Panc1 (cell line): ENCODE results near the gene PGM5. TPM values are rescaled to one million over a fixed set of nuclear protein-coding genes. Genes with fewer than 3 reads are reported as not detected.

Experiments
- ATAC-seq: fragments of 200-7000 bp; cut with Tn5 transposase; 2 replicates; pipeline ENCODE4 v1.9.1; 2020; ENCODE audit warnings: mild to moderate bottlenecking, moderate library complexity
- BruUV-seq: library from RNA; stranded (reverse); fragments of 400-500 nt; replicated peaks from 2 replicates; lab custom pipeline; 2021; lab: Mats Ljungman, UMichigan
- CTCF ChIA-PET: fragments of 300-600 bp; sonication (Branson Sonifier 250); formaldehyde crosslinking; loops from one replicate; lab custom pipeline; 2022; ENCODE audit warnings: antibody characterized with exemption; lab: Charles Lee
- POLR2A ChIA-PET: fragments of 300-600 bp; sonication (Branson Sonifier 250); formaldehyde crosslinking; loops from one replicate; lab custom pipeline; 2022; ENCODE audit warnings: antibody characterized with exemption; lab: Charles Lee
- DNase-seq: peaks from one replicate; pipeline ENCODE4 v3.0.0-alpha.2; 2010; ENCODE audit warnings: low read depth, low spot score
- H3K27ac ChIP-seq: 2 replicates; pipeline ENCODE4 v1.5.1; 2011; ENCODE audit warnings: mild to moderate bottlenecking, low read length, inconsistent platforms
- H3K27me3 ChIP-seq: fragments of 200-500 bp; sonication (Bioruptor generic); 2 replicates; pipeline ENCODE4 v1.6.0; 2014; ENCODE audit warnings: low read length, inconsistent platforms; ENCODE audit not compliant: control insufficient read depth, insufficient read depth
- H3K36me3 ChIP-seq: fragments of 200-500 bp; sonication (Bioruptor generic); 2 replicates; pipeline ENCODE4 v1.5.1; 2014; ENCODE audit warnings: inconsistent platforms, mild to moderate bottlenecking, low read length, moderate library complexity; ENCODE audit not compliant: control insufficient read depth, insufficient read depth
- H3K4me1 ChIP-seq: 2 replicates; pipeline ENCODE4 v1.5.1; 2011; ENCODE audit warnings: inconsistent platforms, mild to moderate bottlenecking, low read length, moderate library complexity; ENCODE audit not compliant: control insufficient read depth, insufficient read depth
- H3K4me3 ChIP-seq, 2 experiments: 2 replicates each; pipeline ENCODE4 v1.5.1; 2011 to 2012; ENCODE audit warnings: low read depth in 2 of 2, low read length in 2 of 2, mild to moderate bottlenecking in 2 of 2, inconsistent platforms in 1 of 2, moderate library complexity in 1 of 2
- H3K9me3 ChIP-seq: fragments of 200-500 bp; sonication (Bioruptor generic); 2 replicates; pipeline ENCODE4 v1.5.1; 2014; ENCODE audit warnings: low read depth, mild to moderate bottlenecking, inconsistent platforms, low read length, moderate library complexity; ENCODE audit not compliant: control insufficient read depth, insufficient read depth
- POLR2AphosphoS5 ChIP-seq: IDR thresholded peaks from 2 replicates; pipeline ENCODE4 v1.6.1; 2012; ENCODE audit warnings: mild to moderate bottlenecking, low read depth, low read length, moderate library complexity
- SIN3A ChIP-seq: IDR thresholded peaks from 2 replicates; pipeline ENCODE4 v1.6.1; 2012; ENCODE audit warnings: low read depth, mild to moderate bottlenecking, low read length, moderate library complexity, borderline replicate concordance; ENCODE audit not compliant: insufficient read depth
- TCF7L2 ChIP-seq: IDR thresholded peaks from 2 replicates; pipeline ENCODE4 v1.6.1; 2011; ENCODE audit warnings: mild to moderate bottlenecking, low read depth, low read length, inconsistent platforms
- in situ Hi-C: cut with HindIII; loops from 2 replicates; pipeline ENCODE4 v1.10.0; 2016; ENCODE audit warnings: low sequenced_read_pairs, low pct_unique_long_range_greater_than_20kb
- intact Hi-C: fragments of 100-400 bp; cut with micrococcal nuclease; formaldehyde crosslinking; loops from one replicate; pipeline ENCODE4 v1.10.0; 2022; ENCODE audit not compliant: unreplicated experiment
- total RNA-seq: library from RNA; stranded (reverse); gene quantifications from one replicate; pipeline ENCODE4 v1.2.1, GENCODE V29; 2021; ENCODE audit not compliant: unreplicated experiment
- TF ChIP-seq, protein P1 (sequence below): fragments of 450-650 bp; IDR thresholded peaks from 2 replicates; pipeline ENCODE4 v1.5.1; 2017; ENCODE audit warnings: mild to moderate bottlenecking
- TF ChIP-seq, protein P2 (sequence below), 2 experiments: IDR thresholded peaks; 2 replicates each; pipeline ENCODE4 v1.6.1; 2011 to 2012; ENCODE audit warnings: low read depth in 2 of 2, control low read depth in 1 of 2, low read length in 1 of 2, mild to moderate bottlenecking in 1 of 2, moderate library complexity in 1 of 2; ENCODE audit not compliant: insufficient read depth in 1 of 2

PGM5 gene
- total RNA-seq, 1 experiment from 2014 or later = 0.21 TPM

DNA sequence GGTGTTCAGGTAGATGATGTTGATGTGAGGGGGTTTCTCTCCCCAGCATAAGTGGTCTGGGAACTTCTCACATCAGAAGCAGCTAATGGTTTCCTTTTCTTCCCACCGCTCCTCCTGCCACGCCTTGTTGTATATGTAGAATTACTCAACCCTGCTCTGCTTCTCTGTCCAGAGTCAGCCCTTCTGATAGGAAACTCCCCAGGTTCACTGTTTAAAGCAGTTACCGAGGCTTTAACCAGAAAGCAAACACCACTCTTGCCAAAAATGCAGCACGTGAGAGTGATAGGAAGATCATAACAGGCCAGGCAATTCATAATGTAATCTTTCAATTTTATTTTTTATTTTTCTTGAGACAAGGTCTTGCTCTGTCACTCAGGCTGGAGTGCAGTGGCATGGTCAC, 194.8 kb downstream of the PGM5 start:
- in situ Hi-C loops (no loop called here), intact Hi-C loops (no loop called here)
- ChIA-PET POLR2A (no interaction called here), CTCF (no interaction called here)
- Histone ChIP-seq H3K4me1 (no peaks in the 10 kb centered on the region), H3K27ac (no peak overlapping the region), H3K27me3 (no peaks in the 10 kb centered on the region), H3K9me3 (no peaks in the 10 kb centered on the region), H3K4me3 (no peak overlapping the region), H3K36me3 (no peaks in the 10 kb centered on the region)
- DNase-seq = no peak
- no peak for ATAC-seq
- no TSS peak for BruUV-seq
- TF ChIP-seq, protein P1, sequence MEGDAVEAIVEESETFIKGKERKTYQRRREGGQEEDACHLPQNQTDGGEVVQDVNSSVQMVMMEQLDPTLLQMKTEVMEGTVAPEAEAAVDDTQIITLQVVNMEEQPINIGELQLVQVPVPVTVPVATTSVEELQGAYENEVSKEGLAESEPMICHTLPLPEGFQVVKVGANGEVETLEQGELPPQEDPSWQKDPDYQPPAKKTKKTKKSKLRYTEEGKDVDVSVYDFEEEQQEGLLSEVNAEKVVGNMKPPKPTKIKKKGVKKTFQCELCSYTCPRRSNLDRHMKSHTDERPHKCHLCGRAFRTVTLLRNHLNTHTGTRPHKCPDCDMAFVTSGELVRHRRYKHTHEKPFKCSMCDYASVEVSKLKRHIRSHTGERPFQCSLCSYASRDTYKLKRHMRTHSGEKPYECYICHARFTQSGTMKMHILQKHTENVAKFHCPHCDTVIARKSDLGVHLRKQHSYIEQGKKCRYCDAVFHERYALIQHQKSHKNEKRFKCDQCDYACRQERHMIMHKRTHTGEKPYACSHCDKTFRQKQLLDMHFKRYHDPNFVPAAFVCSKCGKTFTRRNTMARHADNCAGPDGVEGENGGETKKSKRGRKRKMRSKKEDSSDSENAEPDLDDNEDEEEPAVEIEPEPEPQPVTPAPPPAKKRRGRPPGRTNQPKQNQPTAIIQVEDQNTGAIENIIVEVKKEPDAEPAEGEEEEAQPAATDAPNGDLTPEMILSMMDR = no peak
- TF ChIP-seq POLR2AphosphoS5 = no peak
- no peak for TF ChIP-seq TCF7L2
- TF ChIP-seq SIN3A = no peak
- TF ChIP-seq, protein P2, sequence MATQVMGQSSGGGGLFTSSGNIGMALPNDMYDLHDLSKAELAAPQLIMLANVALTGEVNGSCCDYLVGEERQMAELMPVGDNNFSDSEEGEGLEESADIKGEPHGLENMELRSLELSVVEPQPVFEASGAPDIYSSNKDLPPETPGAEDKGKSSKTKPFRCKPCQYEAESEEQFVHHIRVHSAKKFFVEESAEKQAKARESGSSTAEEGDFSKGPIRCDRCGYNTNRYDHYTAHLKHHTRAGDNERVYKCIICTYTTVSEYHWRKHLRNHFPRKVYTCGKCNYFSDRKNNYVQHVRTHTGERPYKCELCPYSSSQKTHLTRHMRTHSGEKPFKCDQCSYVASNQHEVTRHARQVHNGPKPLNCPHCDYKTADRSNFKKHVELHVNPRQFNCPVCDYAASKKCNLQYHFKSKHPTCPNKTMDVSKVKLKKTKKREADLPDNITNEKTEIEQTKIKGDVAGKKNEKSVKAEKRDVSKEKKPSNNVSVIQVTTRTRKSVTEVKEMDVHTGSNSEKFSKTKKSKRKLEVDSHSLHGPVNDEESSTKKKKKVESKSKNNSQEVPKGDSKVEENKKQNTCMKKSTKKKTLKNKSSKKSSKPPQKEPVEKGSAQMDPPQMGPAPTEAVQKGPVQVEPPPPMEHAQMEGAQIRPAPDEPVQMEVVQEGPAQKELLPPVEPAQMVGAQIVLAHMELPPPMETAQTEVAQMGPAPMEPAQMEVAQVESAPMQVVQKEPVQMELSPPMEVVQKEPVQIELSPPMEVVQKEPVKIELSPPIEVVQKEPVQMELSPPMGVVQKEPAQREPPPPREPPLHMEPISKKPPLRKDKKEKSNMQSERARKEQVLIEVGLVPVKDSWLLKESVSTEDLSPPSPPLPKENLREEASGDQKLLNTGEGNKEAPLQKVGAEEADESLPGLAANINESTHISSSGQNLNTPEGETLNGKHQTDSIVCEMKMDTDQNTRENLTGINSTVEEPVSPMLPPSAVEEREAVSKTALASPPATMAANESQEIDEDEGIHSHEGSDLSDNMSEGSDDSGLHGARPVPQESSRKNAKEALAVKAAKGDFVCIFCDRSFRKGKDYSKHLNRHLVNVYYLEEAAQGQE (IDR thresholded peaks at IDR 0.05; ENCODE audit: insufficient read depth in 1 of 2, low read depth in 2 of 2, low read length in 1 of 2) = no peak

DNA sequence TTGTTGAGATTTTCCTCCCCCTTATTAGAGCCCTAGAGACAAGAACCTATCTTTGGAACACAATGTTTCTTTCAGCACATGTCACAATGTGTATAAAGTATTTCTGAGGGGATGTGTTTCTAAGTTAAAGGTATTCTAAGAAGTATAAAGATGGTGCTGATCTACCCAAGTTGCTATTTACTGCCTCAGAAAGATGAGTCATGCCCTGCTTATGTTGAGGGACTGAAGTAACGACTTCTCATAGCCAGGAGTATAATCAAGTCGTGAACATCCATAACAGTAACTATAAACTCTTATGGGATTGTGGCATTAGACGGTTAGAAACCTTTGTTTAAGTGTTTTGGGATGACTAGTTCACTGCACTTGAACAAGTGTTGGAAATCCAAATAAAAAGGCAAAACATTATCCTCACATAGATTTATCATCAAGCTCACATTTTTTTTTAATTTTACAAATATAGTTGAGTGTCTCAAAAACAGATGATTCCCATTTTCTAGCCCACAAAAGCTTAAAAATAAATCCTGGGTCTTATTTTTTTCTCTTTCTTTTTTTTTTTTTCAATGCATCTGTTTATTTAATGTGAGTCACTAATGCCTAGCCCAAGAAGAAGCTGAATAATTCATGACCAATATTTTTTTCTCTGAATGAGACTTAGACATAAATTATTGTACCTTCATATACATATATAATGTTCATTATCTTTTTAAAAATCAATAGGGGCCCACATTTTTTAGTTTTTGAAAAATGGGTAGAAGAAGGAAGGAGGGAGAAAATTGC, 196.5 kb downstream of the PGM5 start:
- no peaks in the 10 kb centered on the region for H3K27me3 ChIP-seq
- no peaks in the 10 kb centered on the region for H3K36me3 ChIP-seq
- no peaks in the 10 kb centered on the region for H3K4me1 ChIP-seq
- ATAC-seq (no peak), DNase-seq (no peak)
- no peaks in the 10 kb centered on the region for H3K9me3 ChIP-seq
- in situ Hi-C loops = no loop called here
- H3K27ac ChIP-seq = no peak overlapping the region
- ChIA-PET POLR2A (no interaction called here), CTCF (no interaction called here)
- intact Hi-C loops = no loop called here
- no peak overlapping the region for H3K4me3 ChIP-seq
- TF ChIP-seq SIN3A = no peak
- TF ChIP-seq POLR2AphosphoS5 = no peak
- TF ChIP-seq, protein P1 = no peak
- TF ChIP-seq, protein P2 (IDR thresholded peaks at IDR 0.05; ENCODE audit: insufficient read depth in 1 of 2, low read depth in 2 of 2, low read length in 1 of 2) = no peak
- TF ChIP-seq TCF7L2 = no peak
- no TSS peak for BruUV-seq
